HepG2 (cell line): ENCODE data around the gene SPPL2B. TPM values are rescaled to one million over a fixed set of nuclear protein-coding genes. Genes with fewer than 3 reads are reported as not detected.

Experiments
- ASH2L ChIP-seq: fragments of 300-600, 200-600 bp; sonication (generic); IDR thresholded peaks from 2 replicates; pipeline ENCODE4 v1.7.0; 2017; ENCODE audit warnings: low read depth, mild to moderate bottlenecking, moderate library complexity, mixed read lengths, low read length; ENCODE audit not compliant: insufficient read length
- CBX2 ChIP-seq, 2 experiments: fragments of 200-600 bp in 1 of 2; sonication (generic); formaldehyde crosslinking in 1 of 2; IDR thresholded peaks; 2 replicates each; pipeline versions ENCODE4 v1.7.0 to v1.8.1; 2018 to 2022; ENCODE audit warnings: low read depth in 2 of 2, low read length in 1 of 2, mild to moderate bottlenecking in 1 of 2, missing genetic modification reagents in 1 of 2
- FOXM1 ChIP-seq: sonication (generic); formaldehyde crosslinking; IDR thresholded peaks from 2 replicates; pipeline ENCODE4 v1.5.0; 2020; ENCODE audit warnings: missing genetic modification reagents
- ISL2 ChIP-seq: sonication (generic); formaldehyde crosslinking; IDR thresholded peaks from 2 replicates; pipeline ENCODE4 v1.5.0; 2020; ENCODE audit warnings: missing genetic modification reagents
- JUN ChIP-seq: sonication (generic); formaldehyde crosslinking; IDR thresholded peaks from 2 replicates; pipeline ENCODE4 v1.4.0; 2020; ENCODE audit warnings: mild to moderate bottlenecking, missing genetic modification reagents
- KLF11 ChIP-seq: IDR thresholded peaks from 2 replicates; pipeline ENCODE4 v1.6.1; 2016; ENCODE audit warnings: missing compliant biosample characterization
- KLF16 ChIP-seq, 2 experiments: sonication (generic) in 1 of 2; formaldehyde crosslinking in 1 of 2; IDR thresholded peaks; 2 replicates each; pipeline versions ENCODE4 v1.6.1 to v1.8.0; 2016 to 2023; ENCODE audit warnings: missing genetic modification reagents in 2 of 2, missing compliant biosample characterization in 1 of 2
- NFKB2 ChIP-seq: sonication (generic); formaldehyde crosslinking; IDR thresholded peaks from 2 replicates; pipeline ENCODE4 v1.4.0; 2020; ENCODE audit warnings: missing genetic modification reagents, borderline replicate concordance
- PAWR ChIP-seq: sonication (generic); formaldehyde crosslinking; IDR thresholded peaks from 2 replicates; pipeline ENCODE4 v1.4.0; 2020; ENCODE audit warnings: missing genetic modification reagents, mild to moderate bottlenecking, borderline replicate concordance
- U2AF2 ChIP-seq: fragments of 200-400 bp; formaldehyde crosslinking; IDR thresholded peaks from 2 replicates; pipeline ENCODE4 v1.6.1; 2017; ENCODE audit warnings: low read depth, mild to moderate bottlenecking, low read length
- ZNF138 ChIP-seq: sonication (generic); formaldehyde crosslinking; IDR thresholded peaks from 2 replicates; pipeline ENCODE4 v1.5.0; 2020; ENCODE audit warnings: mild to moderate bottlenecking, low read depth, missing genetic modification reagents
- ZNF225 ChIP-seq: sonication (generic); formaldehyde crosslinking; IDR thresholded peaks from 2 replicates; pipeline ENCODE4 v1.4.0; 2020; ENCODE audit warnings: mild to moderate bottlenecking, missing genetic modification reagents
- ZNF616 ChIP-seq: sonication (generic); formaldehyde crosslinking; IDR thresholded peaks from 2 replicates; pipeline ENCODE4 v1.5.0; 2020; ENCODE audit warnings: low read depth, mild to moderate bottlenecking, missing genetic modification reagents
- ZNF788 ChIP-seq: sonication (generic); formaldehyde crosslinking; IDR thresholded peaks from 2 replicates; pipeline ENCODE4 v1.5.0; 2020; ENCODE audit warnings: mild to moderate bottlenecking, missing genetic modification reagents, borderline replicate concordance
- ZSCAN21 ChIP-seq: sonication (generic); formaldehyde crosslinking; IDR thresholded peaks from 2 replicates; pipeline ENCODE4 v1.8.0; 2022; ENCODE audit warnings: mild to moderate bottlenecking, missing genetic modification reagents, moderate library complexity, borderline replicate concordance
- polyA plus RNA-seq, 8 experiments: library from polyadenylated mRNA; depleted of rRNA in 3 of 8; stranded (reverse) in 7 of 8; unstranded in 1 of 8; fragments of >200 nt; fragmentation: Illumina TruSeq in 4 of 8; extraction: Trizol in 4 of 8; gene quantifications; 2 replicates each; pipeline versions ENCODE4 v1.2.1 to v1.2.3, GENCODE V29; 2011 to 2016; ENCODE audit warnings: low read depth in 4 of 8, missing spikeins in 1 of 8, mixed read lengths in 1 of 8; ENCODE audit not compliant: insufficient read depth in 1 of 8
- total RNA-seq, 5 experiments: library from RNA; depleted of rRNA; stranded (reverse); fragments of >200 nt; fragmentation: Illumina TruSeq; extraction: Trizol; gene quantifications; 2 replicates each; pipeline ENCODE4 v1.2.3, GENCODE V29; 2016; ENCODE audit warnings: low read depth in 1 of 5
- TF ChIP-seq, protein P1 (sequence below), 2 experiments: fragments of 450-650 bp in 1 of 2; sonication (generic) in 1 of 2; formaldehyde crosslinking; IDR thresholded peaks; 2 replicates each; pipeline versions ENCODE4 v1.5.0 to v1.8.0; 2020 to 2022; ENCODE audit warnings: mild to moderate bottlenecking in 1 of 2, missing genetic modification reagents in 1 of 2
- TF ChIP-seq, protein P2 (sequence below): sonication (generic); formaldehyde crosslinking; IDR thresholded peaks from 2 replicates; pipeline ENCODE4 v1.4.0; 2020; ENCODE audit warnings: mild to moderate bottlenecking, missing genetic modification reagents, borderline replicate concordance
- TF ChIP-seq, protein P3 (sequence below): sonication (generic); formaldehyde crosslinking; IDR thresholded peaks from 2 replicates; pipeline ENCODE4 v1.4.0; 2020; ENCODE audit warnings: missing genetic modification reagents, borderline replicate concordance
- TF ChIP-seq, protein P4 (sequence below): sonication (generic); formaldehyde crosslinking; IDR thresholded peaks from 2 replicates; pipeline ENCODE4 v1.9.0; 2022; ENCODE audit warnings: missing genetic modification reagents, mild to moderate bottlenecking, borderline replicate concordance
- TF ChIP-seq, protein P5 (sequence below): sonication (generic); formaldehyde crosslinking; IDR thresholded peaks from 2 replicates; pipeline ENCODE4 v1.4.0; 2020; ENCODE audit warnings: missing genetic modification reagents
- TF ChIP-seq, protein P6 (sequence below): sonication (generic); formaldehyde crosslinking; IDR thresholded peaks from 2 replicates; pipeline ENCODE4 v1.5.0; 2020; ENCODE audit warnings: missing genetic modification reagents, mild to moderate bottlenecking, borderline replicate concordance

Gene SPPL2B
- total and polyA plus RNA-seq, 2 of the 13 experiments (the other 11 are each of a cell fraction or from before 2014, with no cell fraction given) = 14.9 to 15.2 TPM

DNA sequence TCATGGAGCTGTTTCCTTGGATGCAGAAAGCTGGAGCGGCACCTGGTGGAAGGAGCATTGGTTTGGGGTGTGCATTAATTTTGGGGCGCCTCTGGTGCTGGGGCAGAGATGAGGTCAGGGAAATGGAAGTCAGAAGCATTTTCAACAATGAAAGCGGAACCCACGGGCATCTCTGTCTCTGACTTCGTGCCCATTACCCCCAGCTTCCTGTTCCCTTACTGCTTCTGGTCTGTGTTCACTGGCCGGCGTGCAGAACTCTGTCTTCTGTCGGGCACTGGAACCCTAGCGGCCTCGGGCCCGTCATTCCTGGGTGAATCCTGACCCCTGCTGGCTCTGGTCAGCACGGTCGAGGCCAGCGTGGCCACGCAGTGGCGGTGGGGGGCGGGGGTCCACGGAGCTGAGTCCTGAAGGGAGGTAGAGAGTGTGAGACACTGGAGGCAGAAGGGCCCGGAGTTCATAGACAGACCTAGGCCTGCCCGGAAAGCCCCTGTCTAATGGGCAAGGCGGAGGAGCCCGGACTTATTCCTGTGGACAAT, 12.6 kb upstream of the SPPL2B start (continued):
- TF ChIP-seq, protein P1, sequence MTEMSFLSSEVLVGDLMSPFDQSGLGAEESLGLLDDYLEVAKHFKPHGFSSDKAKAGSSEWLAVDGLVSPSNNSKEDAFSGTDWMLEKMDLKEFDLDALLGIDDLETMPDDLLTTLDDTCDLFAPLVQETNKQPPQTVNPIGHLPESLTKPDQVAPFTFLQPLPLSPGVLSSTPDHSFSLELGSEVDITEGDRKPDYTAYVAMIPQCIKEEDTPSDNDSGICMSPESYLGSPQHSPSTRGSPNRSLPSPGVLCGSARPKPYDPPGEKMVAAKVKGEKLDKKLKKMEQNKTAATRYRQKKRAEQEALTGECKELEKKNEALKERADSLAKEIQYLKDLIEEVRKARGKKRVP (CRISPR knock-in tag; IDR thresholded peaks at IDR 0.05) = no peak
- TF ChIP-seq JUN (CRISPR knock-in tag) (no peak), ISL2 (CRISPR knock-in tag) (no peak), PAWR (CRISPR knock-in tag) (no peak), KLF16 (CRISPR knock-in tag; IDR thresholded peaks at IDR 0.05) (peak in 1 of 2 experiments; percentile 86; a peak in 2 of 4 replicates), ZNF616 (CRISPR knock-in tag) (no peak), U2AF2 (no peak), ZNF225 (CRISPR knock-in tag) (no peak), FOXM1 (CRISPR knock-in tag) (no peak), KLF11 (no peak), ZNF788 (CRISPR knock-in tag) (no peak), ASH2L (no peak), NFKB2 (CRISPR knock-in tag) (no peak; the same call in 1 of the 2 replicates), CBX2 (IDR thresholded peaks at IDR 0.05; ENCODE audit: low read depth, low read length) (no peak), CBX2 (CRISPR knock-in tag; IDR thresholded peaks at IDR 0.05; ENCODE audit: low read depth) (no peak), ZSCAN21 (CRISPR knock-in tag) (peak; percentile 86; the same call in 1 of the 2 replicates), ZNF138 (no peak)
- TF ChIP-seq, protein P2, sequence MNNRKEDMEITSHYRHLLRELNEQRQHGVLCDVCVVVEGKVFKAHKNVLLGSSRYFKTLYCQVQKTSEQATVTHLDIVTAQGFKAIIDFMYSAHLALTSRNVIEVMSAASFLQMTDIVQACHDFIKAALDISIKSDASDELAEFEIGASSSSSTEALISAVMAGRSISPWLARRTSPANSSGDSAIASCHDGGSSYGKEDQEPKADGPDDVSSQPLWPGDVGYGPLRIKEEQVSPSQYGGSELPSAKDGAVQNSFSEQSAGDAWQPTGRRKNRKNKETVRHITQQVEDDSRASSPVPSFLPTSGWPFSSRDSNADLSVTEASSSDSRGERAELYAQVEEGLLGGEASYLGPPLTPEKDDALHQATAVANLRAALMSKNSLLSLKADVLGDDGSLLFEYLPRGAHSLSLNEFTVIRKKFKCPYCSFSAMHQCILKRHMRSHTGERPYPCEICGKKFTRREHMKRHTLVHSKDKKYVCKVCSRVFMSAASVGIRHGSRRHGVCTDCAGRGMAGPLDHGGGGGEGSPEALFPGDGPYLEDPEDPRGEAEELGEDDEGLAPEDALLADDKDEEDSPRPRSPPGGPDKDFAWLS (CRISPR knock-in tag) = no peak
- TF ChIP-seq, protein P3, sequence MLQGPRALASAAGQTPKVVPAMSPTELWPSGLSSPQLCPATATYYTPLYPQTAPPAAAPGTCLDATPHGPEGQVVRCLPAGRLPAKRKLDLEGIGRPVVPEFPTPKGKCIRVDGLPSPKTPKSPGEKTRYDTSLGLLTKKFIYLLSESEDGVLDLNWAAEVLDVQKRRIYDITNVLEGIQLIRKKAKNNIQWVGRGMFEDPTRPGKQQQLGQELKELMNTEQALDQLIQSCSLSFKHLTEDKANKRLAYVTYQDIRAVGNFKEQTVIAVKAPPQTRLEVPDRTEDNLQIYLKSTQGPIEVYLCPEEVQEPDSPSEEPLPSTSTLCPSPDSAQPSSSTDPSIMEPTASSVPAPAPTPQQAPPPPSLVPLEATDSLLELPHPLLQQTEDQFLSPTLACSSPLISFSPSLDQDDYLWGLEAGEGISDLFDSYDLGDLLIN (CRISPR knock-in tag) = no peak
- TF ChIP-seq, protein P4, sequence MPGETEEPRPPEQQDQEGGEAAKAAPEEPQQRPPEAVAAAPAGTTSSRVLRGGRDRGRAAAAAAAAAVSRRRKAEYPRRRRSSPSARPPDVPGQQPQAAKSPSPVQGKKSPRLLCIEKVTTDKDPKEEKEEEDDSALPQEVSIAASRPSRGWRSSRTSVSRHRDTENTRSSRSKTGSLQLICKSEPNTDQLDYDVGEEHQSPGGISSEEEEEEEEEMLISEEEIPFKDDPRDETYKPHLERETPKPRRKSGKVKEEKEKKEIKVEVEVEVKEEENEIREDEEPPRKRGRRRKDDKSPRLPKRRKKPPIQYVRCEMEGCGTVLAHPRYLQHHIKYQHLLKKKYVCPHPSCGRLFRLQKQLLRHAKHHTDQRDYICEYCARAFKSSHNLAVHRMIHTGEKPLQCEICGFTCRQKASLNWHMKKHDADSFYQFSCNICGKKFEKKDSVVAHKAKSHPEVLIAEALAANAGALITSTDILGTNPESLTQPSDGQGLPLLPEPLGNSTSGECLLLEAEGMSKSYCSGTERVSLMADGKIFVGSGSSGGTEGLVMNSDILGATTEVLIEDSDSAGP (CRISPR knock-in tag) = peak; percentile 65; the same call in 1 of the 2 replicates
- TF ChIP-seq, protein P5, sequence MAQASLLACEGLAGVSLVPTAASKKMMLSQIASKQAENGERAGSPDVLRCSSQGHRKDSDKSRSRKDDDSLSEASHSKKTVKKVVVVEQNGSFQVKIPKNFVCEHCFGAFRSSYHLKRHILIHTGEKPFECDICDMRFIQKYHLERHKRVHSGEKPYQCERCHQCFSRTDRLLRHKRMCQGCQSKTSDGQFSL (CRISPR knock-in tag) = no peak
- TF ChIP-seq, protein P6, sequence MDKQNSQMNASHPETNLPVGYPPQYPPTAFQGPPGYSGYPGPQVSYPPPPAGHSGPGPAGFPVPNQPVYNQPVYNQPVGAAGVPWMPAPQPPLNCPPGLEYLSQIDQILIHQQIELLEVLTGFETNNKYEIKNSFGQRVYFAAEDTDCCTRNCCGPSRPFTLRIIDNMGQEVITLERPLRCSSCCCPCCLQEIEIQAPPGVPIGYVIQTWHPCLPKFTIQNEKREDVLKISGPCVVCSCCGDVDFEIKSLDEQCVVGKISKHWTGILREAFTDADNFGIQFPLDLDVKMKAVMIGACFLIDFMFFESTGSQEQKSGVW (CRISPR knock-in tag) = no peak
